ENCODE measurements around the gene NAB2. TPM values are rescaled to one million over a fixed set of nuclear protein-coding genes. Genes with fewer than 3 reads are reported as not detected.

NAB2 gene
- total RNA-seq, 1 donor from 2014 or later: 34.4 TPM

- no peaks in the 10 kb centered on the region for H3K9me3 ChIP-seq
- no peak overlapping the region for H3K4me3 ChIP-seq
- H3K4me1 ChIP-seq: peaks cover 50% of the 10 kb centered on the region
- H3K27me3 ChIP-seq: no peaks in the 10 kb centered on the region
- no peak for DNase-seq (ENCODE audit: extremely low spot score in 2 of 2)
- H3K27ac ChIP-seq: no peak overlapping the region
- TF ChIP-seq, protein P1, sequence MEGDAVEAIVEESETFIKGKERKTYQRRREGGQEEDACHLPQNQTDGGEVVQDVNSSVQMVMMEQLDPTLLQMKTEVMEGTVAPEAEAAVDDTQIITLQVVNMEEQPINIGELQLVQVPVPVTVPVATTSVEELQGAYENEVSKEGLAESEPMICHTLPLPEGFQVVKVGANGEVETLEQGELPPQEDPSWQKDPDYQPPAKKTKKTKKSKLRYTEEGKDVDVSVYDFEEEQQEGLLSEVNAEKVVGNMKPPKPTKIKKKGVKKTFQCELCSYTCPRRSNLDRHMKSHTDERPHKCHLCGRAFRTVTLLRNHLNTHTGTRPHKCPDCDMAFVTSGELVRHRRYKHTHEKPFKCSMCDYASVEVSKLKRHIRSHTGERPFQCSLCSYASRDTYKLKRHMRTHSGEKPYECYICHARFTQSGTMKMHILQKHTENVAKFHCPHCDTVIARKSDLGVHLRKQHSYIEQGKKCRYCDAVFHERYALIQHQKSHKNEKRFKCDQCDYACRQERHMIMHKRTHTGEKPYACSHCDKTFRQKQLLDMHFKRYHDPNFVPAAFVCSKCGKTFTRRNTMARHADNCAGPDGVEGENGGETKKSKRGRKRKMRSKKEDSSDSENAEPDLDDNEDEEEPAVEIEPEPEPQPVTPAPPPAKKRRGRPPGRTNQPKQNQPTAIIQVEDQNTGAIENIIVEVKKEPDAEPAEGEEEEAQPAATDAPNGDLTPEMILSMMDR (IDR thresholded peaks at IDR 0.05): no peak
- TF ChIP-seq POLR2A (IDR thresholded peaks at IDR 0.05): no peak
- no peak for TF ChIP-seq POLR2AphosphoS5 (IDR thresholded peaks at IDR 0.05; ENCODE audit: insufficient read depth in 1 of 2, low read depth in 1 of 2)
- intact Hi-C loops (cut with DNase I): no loop called here
- peaks cover 0 to 64% of the 10 kb centered on the region in 2 donors for H3K36me3 ChIP-seq
Measured at GRCh38 chr12:57097554-57097835, 8.6 kb downstream of the NAB2 start.

DNA sequence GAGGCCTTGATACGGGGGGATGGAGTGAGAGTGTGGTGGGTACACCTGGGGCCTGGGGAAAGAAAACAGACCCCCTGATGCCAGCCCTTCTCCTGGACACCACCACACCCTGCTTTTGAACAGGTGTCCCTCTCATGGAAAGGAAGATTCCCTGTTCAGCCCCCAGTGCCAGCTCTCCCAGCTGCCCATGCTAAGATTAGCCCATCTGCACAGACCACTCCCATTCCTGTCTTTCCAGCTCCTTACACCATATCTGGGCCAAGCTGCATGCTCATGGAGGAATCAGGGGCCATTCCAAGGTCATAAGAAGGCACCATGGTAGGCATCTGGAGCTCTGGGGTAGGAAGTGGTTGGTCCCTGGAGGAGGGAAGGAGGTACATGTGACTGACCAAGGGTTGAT, 9.6 kb downstream of the NAB2 start:
- Histone ChIP-seq H3K4me3 (no peak overlapping the region), H3K4me1 (peaks cover 40% of the 10 kb centered on the region), H3K27me3 (no peaks in the 10 kb centered on the region), H3K27ac (peak overlapping the region; percentile 31), H3K9me3 (no peaks in the 10 kb centered on the region), H3K36me3 (peaks cover 0 to 55% of the 10 kb centered on the region in 2 donors)
- DNase-seq (ENCODE audit: extremely low spot score in 2 of 2): no peak
- intact Hi-C loops (cut with DNase I): no loop called here
- no peak for TF ChIP-seq POLR2A (IDR thresholded peaks at IDR 0.05)
- no peak for TF ChIP-seq POLR2AphosphoS5 (IDR thresholded peaks at IDR 0.05; ENCODE audit: insufficient read depth in 1 of 2, low read depth in 1 of 2)
- TF ChIP-seq, protein P1 (IDR thresholded peaks at IDR 0.05): no peak

- Histone ChIP-seq H3K27me3 (no peaks in the 10 kb centered on the region), H3K4me1 (peaks cover 33% of the 10 kb centered on the region), H3K27ac (peak overlapping the region; percentile 31), H3K36me3 (peaks cover 0 to 60% of the 10 kb centered on the region in 2 donors), H3K4me3 (no peak overlapping the region), H3K9me3 (no peaks in the 10 kb centered on the region)
- no peak for TF ChIP-seq POLR2A (IDR thresholded peaks at IDR 0.05)
- TF ChIP-seq, protein P1 (IDR thresholded peaks at IDR 0.05): no peak
- no peak for TF ChIP-seq POLR2AphosphoS5 (IDR thresholded peaks at IDR 0.05; ENCODE audit: insufficient read depth in 1 of 2, low read depth in 1 of 2)
- intact Hi-C loops (cut with DNase I): no loop called here
- DNase-seq (ENCODE audit: extremely low spot score in 2 of 2): peak in 1 of 2 donors; percentile 74
Measured at GRCh38 chr12:57099047-57099714, 10.3 kb downstream of the NAB2 start.

GRCh38 chr12:57099766-57100165, 10.9 kb downstream of the NAB2 start:
- H3K4me3 ChIP-seq: no peak overlapping the region
- no peaks in the 10 kb centered on the region for H3K27me3 ChIP-seq
- H3K4me1 ChIP-seq: peaks cover 28% of the 10 kb centered on the region
- intact Hi-C loops (cut with DNase I): no loop called here
- DNase-seq (ENCODE audit: extremely low spot score in 2 of 2): peak in 1 of 2 donors; percentile 79
- peak overlapping the region; percentile 31 for H3K27ac ChIP-seq
- H3K36me3 ChIP-seq: peaks cover 0 to 65% of the 10 kb centered on the region in 2 donors
- no peaks in the 10 kb centered on the region for H3K9me3 ChIP-seq
- TF ChIP-seq, protein P1 (IDR thresholded peaks at IDR 0.05): no peak
- TF ChIP-seq POLR2A (IDR thresholded peaks at IDR 0.05) (no peak), POLR2AphosphoS5 (IDR thresholded peaks at IDR 0.05; ENCODE audit: insufficient read depth in 1 of 2, low read depth in 1 of 2) (no peak)

- H3K27ac ChIP-seq: peak overlapping the region; percentile 44
- DNase-seq (ENCODE audit: extremely low spot score in 2 of 2): peak in 1 of 2 donors; percentile 84
- H3K4me3 ChIP-seq: no peak overlapping the region
- intact Hi-C loops (cut with DNase I): no loop called here
- H3K4me1 ChIP-seq: peaks cover 6% of the 10 kb centered on the region
- H3K36me3 ChIP-seq: peaks cover 2 to 64% of the 10 kb centered on the region in 2 donors
- no peaks in the 10 kb centered on the region for H3K9me3 ChIP-seq
- no peak for TF ChIP-seq POLR2A (IDR thresholded peaks at IDR 0.05)
- TF ChIP-seq POLR2AphosphoS5 (IDR thresholded peaks at IDR 0.05; ENCODE audit: insufficient read depth in 1 of 2, low read depth in 1 of 2): no peak
- TF ChIP-seq, protein P1 (IDR thresholded peaks at IDR 0.05): no peak
- no peaks in the 10 kb centered on the region for H3K27me3 ChIP-seq
Measured at GRCh38 chr12:57101892-57102695, 13.2 kb downstream of the NAB2 start.

All from vagina (tissue), 2 donors.